HG02763 (cell line): Measurements from ENCODE around the gene CREG1.
"Not testable (repeated sequence)": the region's sequence is repeated elsewhere in the genome, so short reads cannot be mapped to it uniquely, and the experiment has no call there.

Experiments used
- ATAC-seq: cut with Tn5 transposase; IDR thresholded peaks from one replicate; pipeline ENCODE4 v1.9.1; 2021; ENCODE audit warnings: mild to moderate bottlenecking, moderate library complexity; ENCODE audit not compliant: unreplicated experiment

The CREG1 gene

DNA sequence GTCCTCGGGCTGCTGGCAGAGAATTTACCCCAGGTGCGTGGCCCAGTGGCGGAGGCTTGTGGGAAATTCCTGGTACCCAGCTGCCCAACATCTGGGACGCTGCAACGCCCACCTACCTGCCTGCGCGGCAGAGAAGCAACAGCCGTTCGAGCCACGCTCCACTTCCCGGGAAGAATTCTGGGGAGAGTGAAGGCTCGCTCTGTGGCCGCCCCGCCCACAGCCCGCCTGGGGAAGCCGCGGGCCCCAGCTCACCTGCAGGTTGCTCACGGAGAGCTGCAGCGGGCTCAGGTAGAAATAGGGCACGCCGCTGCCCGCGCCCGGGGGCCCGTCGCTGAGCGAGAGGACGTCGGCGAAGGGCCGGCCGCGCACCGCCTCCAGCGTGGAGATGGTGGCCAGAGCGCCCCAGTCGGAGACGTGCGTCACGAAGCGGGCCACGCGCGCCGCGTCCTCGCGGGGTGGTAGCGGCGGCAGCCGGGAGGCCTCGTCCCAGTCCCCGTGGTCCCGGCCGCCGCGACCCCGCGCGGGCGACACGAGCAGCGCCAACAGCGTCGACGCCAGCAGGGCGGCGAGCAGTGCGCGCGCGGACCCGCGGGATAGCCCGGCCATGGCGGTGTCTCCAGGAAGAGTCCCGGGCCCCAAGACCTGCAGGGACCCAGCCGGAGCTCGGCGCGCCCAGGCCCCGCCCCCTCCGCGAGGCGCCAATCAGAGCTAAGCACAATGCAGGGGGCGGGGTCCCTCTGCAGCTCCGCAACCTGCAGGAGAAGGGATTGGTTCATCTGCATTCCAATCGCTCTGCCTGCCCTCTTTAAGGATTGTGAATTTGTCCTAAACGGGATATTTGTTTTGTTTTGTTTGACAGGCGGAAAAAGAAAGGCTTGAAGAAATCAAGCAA lies at the start of gene CREG1:
TSS of gene CREG1 (minus strand) at position 627 of the 892 bp plus-strand sequence.
- ATAC-seq = peak; percentile 98

DNA sequence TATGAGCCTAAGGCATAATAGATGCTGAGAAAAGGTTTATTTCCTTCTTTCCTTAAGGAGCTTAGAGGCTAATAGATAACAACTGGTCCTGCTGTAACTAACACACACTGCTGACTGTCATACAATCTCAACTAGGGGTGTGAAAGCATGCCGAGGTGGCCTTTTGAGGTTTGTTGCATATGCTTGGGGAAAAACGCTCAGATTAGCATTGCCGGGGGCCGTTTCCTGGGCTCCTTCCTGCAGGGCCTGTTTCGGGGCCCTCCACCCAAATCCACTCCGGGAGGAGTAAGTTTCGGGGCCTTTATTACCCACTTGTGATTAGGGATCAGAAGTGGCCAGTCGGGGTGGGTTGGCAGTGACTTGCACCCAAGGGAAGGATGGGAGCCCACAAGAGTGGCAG lies 49.3 kb upstream of the CREG1 start:
- ATAC-seq = no peak

GRCh38 chr1:167601442-167602383 lies 48.2 kb upstream of the CREG1 start:
- no peak for ATAC-seq

DNA sequence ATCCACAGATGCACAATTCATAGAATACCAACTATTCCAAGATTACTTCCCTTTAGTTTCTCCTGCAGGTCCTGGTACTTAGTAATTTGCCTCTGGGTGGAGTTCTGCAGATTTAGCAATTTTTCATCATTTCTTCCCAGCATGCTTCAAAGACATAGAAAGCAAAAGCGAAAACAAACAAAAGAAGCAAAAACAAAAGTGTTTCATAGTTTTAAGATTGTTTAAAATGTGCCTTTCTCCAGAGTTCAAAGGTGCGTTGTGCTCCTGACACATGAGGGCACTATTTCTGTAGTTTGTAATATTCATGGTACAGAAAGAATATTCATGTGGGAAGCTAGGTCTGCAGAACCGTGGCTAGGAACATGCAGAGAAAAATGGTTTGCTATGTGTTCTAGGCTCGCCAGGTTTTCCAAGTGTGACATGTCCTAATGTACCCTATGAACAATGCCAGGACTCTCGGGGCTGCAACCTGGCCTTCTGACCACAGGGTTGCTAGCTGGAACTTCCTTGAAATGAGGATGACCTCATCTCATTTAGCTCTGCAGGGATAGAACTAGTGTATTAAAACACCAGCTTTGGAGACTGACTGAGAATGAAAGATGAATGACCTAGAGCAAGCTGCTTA lies 46.5 kb upstream of the CREG1 start:
- no peak for ATAC-seq

- no peak for ATAC-seq
Measured at GRCh38 chr1:167594822-167595221, 41.3 kb upstream of the CREG1 start.

- ATAC-seq = no peak
Measured at GRCh38 chr1:167593860-167594259, 40.3 kb upstream of the CREG1 start.

- ATAC-seq = no peak
Measured at GRCh38 chr1:167592475-167592874, 38.9 kb upstream of the CREG1 start.

- ATAC-seq = no peak
Measured at GRCh38 chr1:167588361-167588760, 34.8 kb upstream of the CREG1 start.

- no peak for ATAC-seq
Measured at GRCh38 chr1:167587872-167588271, 34.3 kb upstream of the CREG1 start.

GRCh38 chr1:167587342-167587741 lies 33.8 kb upstream of the CREG1 start:
- no peak for ATAC-seq

DNA sequence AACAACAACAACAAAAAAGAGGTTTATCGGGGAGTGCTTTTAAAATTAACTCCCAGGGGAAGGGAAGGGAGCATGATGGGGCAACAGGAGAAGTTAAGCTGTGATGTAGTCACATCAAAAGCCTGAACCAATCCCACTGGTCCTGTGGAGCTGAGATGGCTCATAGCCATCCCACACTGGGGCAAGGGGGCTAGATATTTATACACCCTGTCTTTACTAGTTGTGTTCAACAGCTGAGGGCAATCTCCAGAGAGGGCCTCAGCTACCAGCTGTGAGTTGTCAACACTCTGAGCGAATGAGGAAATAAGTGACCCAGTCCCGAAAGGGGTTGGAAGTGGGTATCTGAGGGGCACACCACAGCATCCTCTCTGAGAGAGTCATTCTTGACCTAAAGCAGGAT lies 31.0 kb upstream of the CREG1 start:
- ATAC-seq = no peak

- ATAC-seq = no peak
Measured at GRCh38 chr1:167582722-167583121, 29.2 kb upstream of the CREG1 start.

GRCh38 chr1:167582064-167582463 lies 28.5 kb upstream of the CREG1 start:
- ATAC-seq = no peak

- no peak for ATAC-seq
Measured at GRCh38 chr1:167579986-167580385, 26.4 kb upstream of the CREG1 start.

GRCh38 chr1:167578939-167579521 lies 25.5 kb upstream of the CREG1 start:
- ATAC-seq = no peak

DNA sequence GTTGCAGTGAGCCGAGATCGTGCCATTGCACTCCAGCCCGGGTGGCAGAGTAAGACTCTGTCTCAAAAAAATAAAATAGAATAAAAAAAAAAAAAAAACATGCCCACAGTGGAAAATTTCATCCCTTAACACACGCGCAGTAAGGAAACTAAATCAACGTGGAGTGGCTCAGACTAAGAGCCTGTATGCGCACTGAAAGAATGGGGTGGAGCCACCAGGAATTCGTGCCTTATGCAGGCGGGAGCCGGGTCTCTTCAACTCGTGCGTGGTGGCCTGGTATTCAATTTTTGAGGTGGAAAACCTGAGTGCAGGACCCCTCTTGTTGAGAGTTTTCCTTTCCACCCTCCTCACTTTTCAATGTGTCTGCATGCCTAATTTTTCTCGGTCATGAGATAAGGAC lies 22.1 kb upstream of the CREG1 start:
- no peak for ATAC-seq

DNA sequence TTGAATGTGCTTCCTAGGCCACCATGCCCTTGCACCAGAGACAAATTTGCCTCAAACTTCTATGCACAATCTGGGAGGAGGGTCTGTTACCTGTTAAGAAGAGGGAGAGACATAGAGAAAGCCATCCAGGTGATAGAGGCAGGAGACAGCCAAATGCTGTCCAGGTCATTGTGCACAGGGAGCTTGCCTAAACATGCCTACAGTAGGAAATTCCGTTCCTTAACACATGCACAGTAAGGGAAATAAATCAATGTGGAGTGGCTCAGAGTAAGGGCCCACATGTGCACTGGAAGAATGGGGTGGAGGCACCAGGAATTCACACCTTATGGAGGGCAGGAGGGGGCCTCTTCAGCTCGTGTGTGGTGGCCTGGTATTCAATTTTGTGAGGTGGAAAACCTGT lies 19.5 kb upstream of the CREG1 start:
- ATAC-seq = no peak

DNA sequence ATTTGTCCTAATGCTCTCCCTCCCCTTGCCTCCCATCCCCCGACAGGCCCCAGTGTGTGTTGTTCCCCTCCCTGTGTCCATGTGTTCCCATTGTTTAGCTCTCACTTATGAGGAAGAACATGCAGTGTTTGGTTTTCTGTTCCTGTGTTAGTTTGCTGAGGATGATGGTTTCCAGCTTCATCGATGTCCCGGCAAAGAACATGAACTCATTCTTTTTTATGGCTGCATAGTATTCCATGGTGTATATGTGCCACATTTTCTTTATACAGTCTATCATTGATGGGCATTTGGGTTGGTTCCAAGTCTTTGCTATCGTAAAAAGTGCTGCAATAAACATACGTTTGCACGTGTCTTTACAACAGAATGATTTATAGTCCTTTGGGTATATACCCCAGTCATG lies 17.1 kb upstream of the CREG1 start:
- ATAC-seq = not testable (repeated sequence)

- no peak for ATAC-seq
Measured at GRCh38 chr1:167567663-167568062, 14.1 kb upstream of the CREG1 start.

DNA sequence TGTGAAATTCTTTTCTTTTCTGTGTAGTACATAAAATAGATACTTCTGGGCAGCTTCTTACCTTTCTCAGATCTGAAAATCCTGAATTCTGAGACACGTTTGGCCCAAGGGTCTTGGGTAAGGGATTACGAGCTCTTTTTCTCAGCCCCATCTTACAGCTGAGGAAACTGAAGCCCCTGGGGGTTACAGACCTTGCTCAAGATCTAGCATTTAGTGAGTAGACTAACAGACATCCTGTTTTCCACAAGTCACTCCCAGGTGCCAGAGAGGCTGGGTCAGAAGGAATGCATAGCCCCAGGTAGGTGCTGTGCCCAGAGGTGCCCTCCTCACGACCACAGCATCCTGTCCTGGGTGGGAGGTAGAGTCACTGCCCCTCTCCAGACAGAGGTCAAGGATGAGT lies 13.2 kb upstream of the CREG1 start:
- no peak for ATAC-seq

GRCh38 chr1:167565922-167566321 lies 12.4 kb upstream of the CREG1 start:
- ATAC-seq = no peak
